ENCODE results near the gene EFNA5.

DNA sequence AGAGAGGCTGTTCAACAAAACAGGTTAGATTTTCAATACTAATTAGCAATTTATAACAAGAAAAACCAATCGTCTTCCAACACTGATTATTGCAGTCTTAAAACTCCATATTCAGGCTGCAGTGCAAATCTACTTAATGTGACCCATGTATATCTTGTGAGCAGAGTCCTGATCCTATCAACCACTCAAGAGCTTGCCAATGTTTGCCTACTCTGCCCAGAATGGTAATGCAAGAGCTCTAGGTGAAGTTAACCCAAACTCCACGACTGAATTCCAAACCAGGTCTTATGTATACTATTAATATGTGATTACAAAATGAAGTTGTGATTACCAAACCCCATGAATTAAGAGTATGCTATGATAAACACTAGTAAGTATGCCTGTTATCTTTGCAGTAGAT lies 17.1 kb downstream of the EFNA5 start:
- TF ChIP-seq CTCF (IDR thresholded peaks at IDR 0.05) = no peak
- TF ChIP-seq POLR2A (IDR thresholded peaks at IDR 0.05) = no peak
- TF ChIP-seq EP300 (IDR thresholded peaks at IDR 0.05) = no peak

All from gastroesophageal sphincter (tissue), 3 donors.